HL-60 (cell line): Measurements from ENCODE around the gene TMC1.

ENCODE experiments used
- DNase-seq, 2 experiments: peaks; one replicate each; pipeline ENCODE4 v3.0.0-alpha.2; 2010 to 2020; ENCODE audit warnings: low read depth in 1 of 2, low spot score in 1 of 2
- H3K27ac ChIP-seq: fragments of 250-450 bp; sonication (Bioruptor Pico); replicated peaks from 2 replicates; pipeline ENCODE4 v1.5.1; 2020; ENCODE audit warnings: mild to moderate bottlenecking, moderate library complexity
- H3K27me3 ChIP-seq: fragments of 250-450 bp; sonication (Bioruptor Pico); 2 replicates; pipeline ENCODE4 v1.5.1; 2021; ENCODE audit warnings: mild to moderate bottlenecking, moderate library complexity; ENCODE audit not compliant: insufficient read depth, poor library complexity, severe bottlenecking
- H3K4me3 ChIP-seq: replicated peaks from 2 replicates; pipeline ENCODE4 v1.5.1; 2011; ENCODE audit warnings: mild to moderate bottlenecking, control low read depth, low read length; ENCODE audit not compliant: insufficient read depth
- CTCF ChIP-seq: IDR thresholded peaks from one replicate; pipeline ENCODE4 v1.5.1; 2011; ENCODE audit warnings: low read length, control low read depth, inconsistent platforms; ENCODE audit not compliant: insufficient read depth
- GABPA ChIP-seq: IDR thresholded peaks from 2 replicates; pipeline ENCODE4 v1.6.1; 2012; ENCODE audit warnings: low read depth
- POLR2AphosphoS5 ChIP-seq: IDR thresholded peaks from 2 replicates; pipeline ENCODE4 v1.6.1; 2012; ENCODE audit warnings: low read depth
- REST ChIP-seq: IDR thresholded peaks from 2 replicates; pipeline ENCODE4 v1.6.1; 2012; ENCODE audit warnings: low read depth; ENCODE audit not compliant: insufficient replicate concordance
- SPI1 ChIP-seq: IDR thresholded peaks from 2 replicates; pipeline ENCODE4 v1.6.1; 2012; ENCODE audit warnings: low read depth, mild to moderate bottlenecking, borderline replicate concordance

The TMC1 gene

DNA sequence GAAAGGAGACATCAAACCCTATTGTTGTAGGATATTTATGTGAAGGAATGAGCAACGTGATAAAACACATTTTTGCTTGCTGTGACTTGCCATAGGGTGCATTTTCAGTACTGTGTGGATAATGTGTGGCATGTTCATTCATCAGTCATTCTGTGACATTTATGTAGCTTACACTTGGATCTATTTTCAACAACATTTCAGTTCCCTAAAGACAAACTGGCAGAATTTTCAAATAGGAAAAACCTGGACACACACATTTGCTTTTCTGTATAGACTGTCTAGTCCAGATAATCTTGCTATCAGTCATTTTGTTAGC is 127.7 kb downstream of the TMC1 start:
- TF ChIP-seq CTCF (no peak), SPI1 (no peak), REST (no peak), POLR2AphosphoS5 (no peak), GABPA (no peak)
- H3K4me3 ChIP-seq: no peak overlapping the region
- no peak for DNase-seq
- H3K27ac ChIP-seq: no peak overlapping the region
- H3K27me3 ChIP-seq: peaks cover 5% of the 10 kb centered on the region

DNA sequence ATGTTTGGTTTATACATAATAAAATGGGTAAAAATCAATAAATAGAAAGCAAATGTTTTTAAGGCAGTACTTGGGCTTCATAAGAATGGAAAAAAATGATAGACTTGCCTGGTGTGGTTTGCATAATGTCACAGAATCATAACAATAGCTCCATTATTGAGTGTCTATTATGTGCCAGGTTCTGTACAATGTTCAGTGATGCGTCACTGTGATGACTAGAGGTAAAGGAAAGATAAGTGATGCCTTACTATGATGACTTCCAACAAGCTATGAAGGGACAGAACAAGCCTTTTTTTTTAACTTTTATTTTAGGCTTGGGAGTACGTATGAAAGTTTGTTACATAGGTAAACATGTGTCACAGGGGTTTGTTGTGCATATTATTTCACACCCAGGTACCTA is 128.8 kb downstream of the TMC1 start:
- no peak overlapping the region for H3K27ac ChIP-seq
- DNase-seq: no peak
- no peak overlapping the region for H3K4me3 ChIP-seq
- peaks cover under 1% of the 10 kb centered on the region for H3K27me3 ChIP-seq
- TF ChIP-seq POLR2AphosphoS5 (no peak), CTCF (no peak), REST (no peak), SPI1 (no peak), GABPA (no peak)

DNA sequence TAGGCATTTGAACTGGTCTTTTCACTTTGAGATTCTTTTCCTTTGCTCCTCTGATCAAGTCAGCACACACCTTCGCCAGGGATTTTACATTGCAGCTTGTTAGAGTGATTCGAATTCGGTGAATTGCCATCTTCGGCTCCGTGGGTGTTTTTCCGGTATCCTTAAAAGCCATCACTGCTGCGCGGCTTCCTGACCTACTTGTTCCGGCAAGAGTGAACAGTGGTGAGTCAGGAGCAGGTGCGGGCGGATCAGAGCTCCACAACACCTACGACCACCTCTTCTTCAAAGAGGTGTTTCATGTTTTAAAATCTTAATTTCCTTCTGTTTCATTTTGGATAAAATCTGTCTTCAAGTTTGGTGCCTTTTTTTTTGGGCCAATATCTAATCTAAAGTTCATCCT is 134.6 kb downstream of the TMC1 start:
- TF ChIP-seq SPI1 (no peak), POLR2AphosphoS5 (no peak), REST (no peak), CTCF (no peak), GABPA (no peak)
- H3K27me3 ChIP-seq: peaks cover 9% of the 10 kb centered on the region
- H3K4me3 ChIP-seq: no peak overlapping the region
- H3K27ac ChIP-seq: no peak overlapping the region
- DNase-seq: no peak
